Prostate gland (tissue), 2 donors: Measurements from ENCODE around the gene ART1. TPM values are rescaled to one million over a fixed set of nuclear protein-coding genes. Genes with fewer than 3 reads are reported as not detected.
"Not testable (repeated sequence)": the region's sequence is repeated elsewhere in the genome, so short reads cannot be mapped to it uniquely, and the experiment has no call there.

Experiments used
- DNase-seq: peaks from one replicate; pipeline ENCODE4 v3.0.0-alpha.2; 2019; ENCODE audit warnings: low spot score
- H3K27ac ChIP-seq, 2 donors: fragments of 200-600 bp; sonication (generic); 2 replicates each; pipeline ENCODE4 v1.5.1; 2017 to 2019
- H3K27me3 ChIP-seq: fragments of 200-600 bp; sonication (generic); replicated peaks from 2 replicates; pipeline ENCODE4 v1.5.1; 2019; ENCODE audit not compliant: insufficient read depth
- H3K36me3 ChIP-seq, 2 donors: fragments of 200-600 bp; sonication (generic); 1 replicate in 1 of 2; 2 replicates in 1 of 2; pipeline versions ENCODE4 v1.5.1 to v1.8.1; 2017 to 2019
- H3K4me1 ChIP-seq: fragments of 200-600 bp; sonication (generic); replicated peaks from 2 replicates; pipeline ENCODE4 v1.5.1; 2019
- H3K4me3 ChIP-seq, 2 donors: fragments of 200-600 bp; sonication (generic); 2 replicates each; pipeline ENCODE4 v1.5.1; 2017 to 2019
- H3K9me3 ChIP-seq: fragments of 200-600 bp; sonication (generic); 2 replicates; pipeline ENCODE4 v1.5.1; 2017
- CTCF ChIP-seq, 4 experiments: fragments of 200-600 bp in 2 of 4; fragments of 450-650 bp in 2 of 4; sonication (generic) in 2 of 4; IDR thresholded peaks; 1 replicate in 3 of 4; 2 replicates in 1 of 4; pipeline ENCODE4 v1.5.1; 2016 to 2019; ENCODE audit warnings: antibody characterized with exemption in 4 of 4, mild to moderate bottlenecking in 2 of 4, moderate library complexity in 2 of 4
- POLR2A ChIP-seq: fragments of 450-650 bp; IDR thresholded peaks from one replicate; pipeline ENCODE4 v1.6.1; 2016; ENCODE audit warnings: antibody characterized with exemption, mild to moderate bottlenecking
- POLR2AphosphoS5 ChIP-seq: sonication (generic); formaldehyde crosslinking; IDR thresholded peaks from one replicate; pipeline ENCODE4 v1.6.1; 2017; ENCODE audit warnings: antibody characterized with exemption
- WGBS: methylation state at CpG from one replicate; pipeline ENCODE4 v1.1.5; 2018; 5-methylcytosine and 5-hydroxymethylcytosine counted together
- intact Hi-C: fragments of 100-400 bp; cut with DNase I; formaldehyde crosslinking; loops from one replicate; pipeline ENCODE4 v1.14.2; 2022
- total RNA-seq, 2 donors: library from RNA; depleted of rRNA; stranded (reverse); fragments of >200 nt; gene quantifications; one replicate each; pipeline ENCODE4 v1.1.0, GENCODE V29; 2016

Gene ART1, protein sequence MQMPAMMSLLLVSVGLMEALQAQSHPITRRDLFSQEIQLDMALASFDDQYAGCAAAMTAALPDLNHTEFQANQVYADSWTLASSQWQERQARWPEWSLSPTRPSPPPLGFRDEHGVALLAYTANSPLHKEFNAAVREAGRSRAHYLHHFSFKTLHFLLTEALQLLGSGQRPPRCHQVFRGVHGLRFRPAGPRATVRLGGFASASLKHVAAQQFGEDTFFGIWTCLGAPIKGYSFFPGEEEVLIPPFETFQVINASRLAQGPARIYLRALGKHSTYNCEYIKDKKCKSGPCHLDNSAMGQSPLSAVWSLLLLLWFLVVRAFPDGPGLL
- total RNA-seq, result not detected

GRCh38 chr11:3644817-3645235 lies at the start of gene ART1:
TSS of gene ART1 (plus strand) at chr11:3645128. CDS start at chr11:3659214, 14,086 bp downstream.
- no peak for DNase-seq
- intact Hi-C loops, result no loop called here
- Histone ChIP-seq H3K27me3 (no peaks in the 10 kb centered on the region), H3K4me3 (no peak within 1 kb of the TSS), H3K4me1 (no peaks in the 10 kb centered on the region), H3K36me3 (no peaks in the 10 kb centered on the region), H3K9me3 (no peaks in the 10 kb centered on the region), H3K27ac (no peak within 1 kb of the TSS)
- 85% methylated on average over 4 of the region's 4 CpGs for WGBS
- TF ChIP-seq POLR2AphosphoS5 (no peak), CTCF (IDR thresholded peaks at IDR 0.05) (no peak), POLR2A (no peak)

- H3K27me3 ChIP-seq, H3K27ac ChIP-seq, H3K9me3 ChIP-seq, H3K36me3 ChIP-seq, H3K4me1 ChIP-seq, intact Hi-C loops, H3K4me3 ChIP-seq, DNase-seq: not testable (repeated sequence)
- 97% methylated on average over 15 of the region's 15 CpGs for WGBS
These were observed 47.2 kb upstream of the ART1 start for GRCh38 chr11:3597743-3598142.

- 82% methylated on average over 10 of the region's 10 CpGs for WGBS
- H3K27ac ChIP-seq, H3K27me3 ChIP-seq, H3K4me1 ChIP-seq, H3K36me3 ChIP-seq, H3K4me3 ChIP-seq, intact Hi-C loops, DNase-seq, H3K9me3 ChIP-seq: not testable (repeated sequence)
These were observed 44.7 kb upstream of the ART1 start for GRCh38 chr11:3600201-3600600.

DNA sequence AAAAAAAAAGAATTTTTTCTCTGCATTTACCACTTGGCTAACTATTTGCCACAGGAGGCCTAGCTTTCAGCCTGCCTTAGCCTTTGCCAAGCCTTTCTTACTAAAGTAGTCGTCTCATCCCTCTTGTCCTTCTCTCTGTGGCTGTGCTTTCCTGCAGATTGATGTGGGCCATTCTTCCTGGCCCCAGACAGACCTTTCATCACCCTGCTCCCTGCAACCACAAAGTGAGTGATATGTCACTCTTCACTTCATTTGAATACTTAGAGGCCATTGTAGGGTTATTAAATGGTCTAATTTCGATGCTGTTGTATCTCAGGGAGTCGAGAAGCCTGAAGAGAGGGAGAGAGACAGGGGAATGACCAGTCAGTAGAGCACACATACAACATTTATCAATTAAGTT lies 40.8 kb upstream of the ART1 start:
- H3K27me3 ChIP-seq, result no peaks in the 10 kb centered on the region
- WGBS, result 78% methylated on average over 3 of the region's 3 CpGs
- H3K4me1 ChIP-seq, result no peaks in the 10 kb centered on the region
- H3K9me3 ChIP-seq, result no peaks in the 10 kb centered on the region
- H3K36me3 ChIP-seq, result no peaks in the 10 kb centered on the region
- H3K27ac ChIP-seq, result no peak overlapping the region
- intact Hi-C loops, result no loop called here
- no peak for TF ChIP-seq POLR2AphosphoS5
- no peak for TF ChIP-seq POLR2A
- no peak for TF ChIP-seq CTCF (IDR thresholded peaks at IDR 0.05)
- H3K4me3 ChIP-seq, result no peak overlapping the region
- DNase-seq, result no peak

DNA sequence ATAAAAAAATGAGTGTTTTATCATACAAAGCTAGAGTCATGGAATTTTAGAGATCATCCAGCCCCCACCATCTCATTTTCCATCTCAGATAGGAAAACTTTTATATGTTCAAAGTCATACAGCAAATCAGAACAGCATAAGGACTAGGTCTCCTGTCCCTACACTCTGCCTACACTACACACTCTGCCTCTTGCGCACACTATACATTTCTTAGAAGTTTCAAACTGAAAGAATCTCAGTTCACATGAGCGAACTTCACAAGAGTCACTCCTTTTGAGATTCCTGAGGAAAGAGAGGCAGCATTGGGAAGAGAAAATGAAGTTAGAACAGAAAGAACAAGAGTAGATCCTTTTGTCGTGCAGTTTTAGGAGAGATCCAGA lies 39.7 kb upstream of the ART1 start:
- Histone ChIP-seq H3K27me3 (no peaks in the 10 kb centered on the region), H3K4me1 (no peaks in the 10 kb centered on the region), H3K36me3 (no peaks in the 10 kb centered on the region), H3K27ac (peak overlapping the region; percentile 30 to 43), H3K4me3 (no peak overlapping the region), H3K9me3 (no peaks in the 10 kb centered on the region)
- intact Hi-C loops, result no loop called here
- DNase-seq, result no peak
- no peak for TF ChIP-seq POLR2AphosphoS5
- TF ChIP-seq POLR2A, result no peak
- no peak for TF ChIP-seq CTCF (IDR thresholded peaks at IDR 0.05)
- WGBS, result 87% methylated on average over 3 of the region's 3 CpGs

GRCh38 chr11:3605771-3606203 lies 39.1 kb upstream of the ART1 start:
- Histone ChIP-seq H3K36me3 (no peaks in the 10 kb centered on the region), H3K4me3 (no peak overlapping the region), H3K27me3 (no peaks in the 10 kb centered on the region), H3K27ac (peak overlapping the region; percentile 30 to 43), H3K4me1 (no peaks in the 10 kb centered on the region), H3K9me3 (no peaks in the 10 kb centered on the region)
- 49% methylated on average over 5 of the region's 5 CpGs for WGBS
- TF ChIP-seq POLR2AphosphoS5 (peak; percentile 58), CTCF (IDR thresholded peaks at IDR 0.05) (no peak)
- peak; percentile 36 for DNase-seq
- intact Hi-C loops, result no loop called here
